Caco-2 (cell line): ENCODE data around the gene EXOSC5. TPM values are rescaled to one million over a fixed set of nuclear protein-coding genes. Genes with fewer than 3 reads are reported as not detected.

Source experiments
- BruUV-seq: library from RNA; stranded (reverse); fragments of 400-500 nt; replicated peaks from 2 replicates; lab custom pipeline; 2021; lab: Mats Ljungman, UMichigan
- CTCF ChIA-PET: fragments of 300-600 bp; sonication (Branson Sonifier 250); formaldehyde crosslinking; loops from one replicate; lab custom pipeline; 2022; ENCODE audit warnings: antibody characterized with exemption; lab: Charles Lee
- POLR2A ChIA-PET: fragments of 300-600 bp; sonication (Branson Sonifier 250); formaldehyde crosslinking; loops from one replicate; lab custom pipeline; 2022; ENCODE audit warnings: antibody characterized with exemption; lab: Charles Lee
- DNase-seq, 2 experiments: peaks; one replicate each; pipeline versions ENCODE4 v3.0.0 to v3.0.0-alpha.2; 2020 to 2022
- H3K27me3 ChIP-seq: replicated peaks from 2 replicates; pipeline ENCODE4 v1.6.0; 2011; ENCODE audit warnings: low read length; ENCODE audit not compliant: control insufficient read depth, insufficient read depth
- H3K36me3 ChIP-seq: 2 replicates; pipeline ENCODE4 v1.5.1; 2011; ENCODE audit warnings: low read length; ENCODE audit not compliant: control insufficient read depth, insufficient read depth
- H3K4me1 ChIP-seq: fragments of 250-450 bp; sonication (Bioruptor Pico); 2 replicates; pipeline ENCODE4 v1.5.1; 2020; ENCODE audit warnings: mild to moderate bottlenecking
- H3K4me3 ChIP-seq: 2 replicates; pipeline ENCODE4 v1.5.1; 2011; ENCODE audit warnings: low read depth, mild to moderate bottlenecking, control low read depth, low read length
- H3K9me3 ChIP-seq: fragments of 250-450 bp; sonication (Bioruptor Pico); 2 replicates; pipeline ENCODE4 v1.5.1; 2020; ENCODE audit warnings: mild to moderate bottlenecking, moderate library complexity
- H3K27ac Mint-ChIP-seq: one replicate; pipeline ENCODE4 v1.8.0; 2022; ENCODE audit warnings: mixed read lengths; ENCODE audit not compliant: unreplicated experiment
- H3K27me3 Mint-ChIP-seq: one replicate; pipeline ENCODE4 v1.8.0; 2022; ENCODE audit warnings: mixed read lengths; ENCODE audit not compliant: insufficient read depth, unreplicated experiment
- H3K36me3 Mint-ChIP-seq: one replicate; pipeline ENCODE4 v1.8.0; 2022; ENCODE audit warnings: mild to moderate bottlenecking, mixed read lengths; ENCODE audit not compliant: insufficient read depth, unreplicated experiment
- H3K4me1 Mint-ChIP-seq: one replicate; pipeline ENCODE4 v1.8.0; 2022; ENCODE audit warnings: low read depth, mixed read lengths; ENCODE audit not compliant: unreplicated experiment
- H3K4me3 Mint-ChIP-seq: one replicate; pipeline ENCODE4 v1.8.0; 2022; ENCODE audit warnings: mild to moderate bottlenecking, moderate library complexity, mixed read lengths; ENCODE audit not compliant: unreplicated experiment
- H3K9me3 Mint-ChIP-seq: one replicate; pipeline ENCODE4 v1.8.0; 2022; ENCODE audit warnings: mixed read lengths; ENCODE audit not compliant: unreplicated experiment
- CTCF ChIP-seq, 2 experiments: fragments of 200-600 bp in 1 of 2; IDR thresholded peaks; 1 replicate in 1 of 2; 2 replicates in 1 of 2; pipeline versions ENCODE4 v1.5.1 to v1.8.0; 2011 to 2022; ENCODE audit warnings: antibody characterized with exemption in 1 of 2, control low read depth in 1 of 2, inconsistent platforms in 1 of 2, low read depth in 1 of 2, low read length in 1 of 2, mild to moderate bottlenecking in 1 of 2, moderate library complexity in 1 of 2; ENCODE audit not compliant: insufficient read depth in 1 of 2, severe bottlenecking in 1 of 2, unreplicated experiment in 1 of 2
- intact Hi-C: fragments of 100-400 bp; cut with micrococcal nuclease; formaldehyde crosslinking; loops from one replicate; pipeline ENCODE4 v1.10.0; 2022; ENCODE audit not compliant: unreplicated experiment
- total RNA-seq: library from RNA; stranded (reverse); gene quantifications from 2 replicates; pipeline ENCODE4 v1.2.3, GENCODE V29; 2022

The EXOSC5 gene
- total RNA-seq, 1 experiment from 2014 or later: 36.6 TPM

GRCh38 chr19:41422456-41422855 is 25.3 kb upstream of the EXOSC5 start:
- Histone ChIP-seq H3K4me1 (peaks cover 8% of the 10 kb centered on the region; the same call in 1 of the 2 replicates), H3K9me3 (no peaks in the 10 kb centered on the region), H3K27me3 (no peaks in the 10 kb centered on the region), H3K4me3 (no peak overlapping the region), H3K36me3 (peaks cover 1% of the 10 kb centered on the region)
- no peak overlapping the region for H3K4me3 Mint-ChIP-seq
- no peaks in the 10 kb centered on the region for H3K27me3 Mint-ChIP-seq
- H3K27ac Mint-ChIP-seq: no peak overlapping the region
- POLR2A ChIA-PET: no interaction called here
- H3K9me3 Mint-ChIP-seq: no peaks in the 10 kb centered on the region
- DNase-seq: no peak
- no TSS peak for BruUV-seq
- intact Hi-C loops: no loop called here
- peaks cover 29% of the 10 kb centered on the region for H3K36me3 Mint-ChIP-seq
- H3K4me1 Mint-ChIP-seq: peaks cover 8% of the 10 kb centered on the region
- TF ChIP-seq CTCF (IDR thresholded peaks at IDR 0.05; ENCODE audit: insufficient read depth in 1 of 2, low read depth in 1 of 2, low read length in 1 of 2, severe bottlenecking in 1 of 2, unreplicated experiment in 1 of 2): no peak
- CTCF ChIA-PET: no interaction called here

GRCh38 chr19:41421973-41422372 is 24.8 kb upstream of the EXOSC5 start:
- H3K27ac Mint-ChIP-seq: no peak overlapping the region
- no TSS peak for BruUV-seq

GRCh38 chr19:41421314-41421713 is 24.2 kb upstream of the EXOSC5 start:
- peaks cover 20% of the 10 kb centered on the region for H3K36me3 Mint-ChIP-seq
- no peak overlapping the region for H3K4me3 ChIP-seq
- H3K4me1 Mint-ChIP-seq: no peaks in the 10 kb centered on the region
- intact Hi-C loops: no loop called here
- no peak for DNase-seq
- no peak overlapping the region for H3K4me3 Mint-ChIP-seq
- no peaks in the 10 kb centered on the region for H3K27me3 Mint-ChIP-seq
- H3K4me1 ChIP-seq: no peaks in the 10 kb centered on the region
- no peak for TF ChIP-seq CTCF (IDR thresholded peaks at IDR 0.05; ENCODE audit: insufficient read depth in 1 of 2, low read depth in 1 of 2, low read length in 1 of 2, severe bottlenecking in 1 of 2, unreplicated experiment in 1 of 2)
- H3K9me3 Mint-ChIP-seq: no peaks in the 10 kb centered on the region
- H3K27ac Mint-ChIP-seq: no peak overlapping the region
- H3K27me3 ChIP-seq: no peaks in the 10 kb centered on the region
- no TSS peak for BruUV-seq
- H3K9me3 ChIP-seq: no peaks in the 10 kb centered on the region
- ChIA-PET POLR2A (interaction anchor here (1.0 to 1.1 kb wide), 2 partner anchors 12 to 18 kb away, joined by 3 to 8 read pairs; no protein-coding TSS in a partner anchor), CTCF (interaction anchor here (0.9 kb wide), 1 partner anchor 69 kb away, joined by 3 read pairs; no protein-coding TSS in a partner anchor)
- peaks cover 1% of the 10 kb centered on the region for H3K36me3 ChIP-seq

More at GRCh38 chr19:41421973-41422372, 24.8 kb upstream of the EXOSC5 start:
- Mint-ChIP-seq H3K27me3 (no peaks in the 10 kb centered on the region), H3K4me3 (no peak overlapping the region), H3K4me1 (peaks cover 4% of the 10 kb centered on the region), H3K9me3 (no peaks in the 10 kb centered on the region), H3K36me3 (peaks cover 27% of the 10 kb centered on the region)
- no peak for TF ChIP-seq CTCF (IDR thresholded peaks at IDR 0.05; ENCODE audit: insufficient read depth in 1 of 2, low read depth in 1 of 2, low read length in 1 of 2, severe bottlenecking in 1 of 2, unreplicated experiment in 1 of 2)
- Histone ChIP-seq H3K27me3 (no peaks in the 10 kb centered on the region), H3K9me3 (no peaks in the 10 kb centered on the region), H3K4me3 (no peak overlapping the region), H3K4me1 (0 out of 2 replicates have a peak, but pooled peaks cover 6% of the 10 kb centered on the region), H3K36me3 (peaks cover 1% of the 10 kb centered on the region)
- no peak for DNase-seq
- ChIA-PET POLR2A (no interaction called here), CTCF (no interaction called here)
- intact Hi-C loops: no loop called here
